ENCODE data around the gene MMGT1. TPM values are rescaled to one million over a fixed set of nuclear protein-coding genes. Genes with fewer than 3 reads are reported as not detected.

Gene MMGT1
- total RNA-seq, result 16.7 to 17.6 TPM (median 16.9 TPM) in 3 replicates

- Mint-ChIP-seq H3K4me3 (peak within 1 kb of the TSS; percentile 99), H3K27ac (peak within 1 kb of the TSS; percentile 100), H3K27me3 (ENCODE audit: low read depth) (no peaks in the 10 kb centered on the region), H3K9me3 (peaks cover 15% of the 10 kb centered on the region), H3K4me1 (peaks cover 16% of the 10 kb centered on the region), H3K36me3 (no peaks in the 10 kb centered on the region)
- DNase-seq (ENCODE audit: low spot score in 2 of 2, unreplicated experiment in 2 of 2), result peak; percentile 67 to 79
- no peak for TF ChIP-seq CTCF (IDR thresholded peaks at IDR 0.05; ENCODE audit: unreplicated experiment)
These were observed at the start of gene MMGT1 for GRCh38 chrX:135973548-135974278. TSS of gene MMGT1 (minus strand) at chrX:135973988. CDS start at chrX:135973675, 313 bp downstream.

- no peak for TF ChIP-seq CTCF (IDR thresholded peaks at IDR 0.05; ENCODE audit: unreplicated experiment)
- no peak overlapping the region for H3K27ac Mint-ChIP-seq
- H3K4me3 Mint-ChIP-seq, result no peak overlapping the region
- H3K36me3 Mint-ChIP-seq, result peaks cover 18% of the 10 kb centered on the region
- no peaks in the 10 kb centered on the region for H3K4me1 Mint-ChIP-seq
- no peak for DNase-seq (ENCODE audit: low spot score in 2 of 2, unreplicated experiment in 2 of 2)
- H3K27me3 Mint-ChIP-seq (ENCODE audit: low read depth), result no peaks in the 10 kb centered on the region
- H3K9me3 Mint-ChIP-seq, result peaks cover 43% of the 10 kb centered on the region
These were observed 48.1 kb upstream of the MMGT1 start for GRCh38 chrX:136021903-136022302.

- Mint-ChIP-seq H3K9me3 (peaks cover 44% of the 10 kb centered on the region), H3K27ac (no peak overlapping the region), H3K4me1 (no peaks in the 10 kb centered on the region), H3K4me3 (no peak overlapping the region), H3K36me3 (peaks cover 19% of the 10 kb centered on the region), H3K27me3 (ENCODE audit: low read depth) (no peaks in the 10 kb centered on the region)
- TF ChIP-seq CTCF (IDR thresholded peaks at IDR 0.05; ENCODE audit: unreplicated experiment), result no peak
- no peak for DNase-seq (ENCODE audit: low spot score in 2 of 2, unreplicated experiment in 2 of 2)
These were observed 47.4 kb upstream of the MMGT1 start for GRCh38 chrX:136021160-136021559.

GRCh38 chrX:136019226-136019625 lies 45.4 kb upstream of the MMGT1 start:
- H3K9me3 Mint-ChIP-seq, result peaks cover 42% of the 10 kb centered on the region
- H3K27me3 Mint-ChIP-seq (ENCODE audit: low read depth), result no peaks in the 10 kb centered on the region
- H3K27ac Mint-ChIP-seq, result no peak overlapping the region

GRCh38 chrX:136016881-136017280 lies 43.1 kb upstream of the MMGT1 start:
- peaks cover 23% of the 10 kb centered on the region for H3K36me3 Mint-ChIP-seq
- H3K27ac Mint-ChIP-seq, result no peak overlapping the region
- TF ChIP-seq CTCF (IDR thresholded peaks at IDR 0.05; ENCODE audit: unreplicated experiment), result no peak
- H3K4me3 Mint-ChIP-seq, result no peak overlapping the region
- H3K4me1 Mint-ChIP-seq, result no peaks in the 10 kb centered on the region
- H3K27me3 Mint-ChIP-seq (ENCODE audit: low read depth), result no peaks in the 10 kb centered on the region
- DNase-seq (ENCODE audit: low spot score in 2 of 2, unreplicated experiment in 2 of 2), result no peak
- H3K9me3 Mint-ChIP-seq, result peaks cover 48% of the 10 kb centered on the region

More at GRCh38 chrX:136019226-136019625, 45.4 kb upstream of the MMGT1 start:
- DNase-seq (ENCODE audit: low spot score in 2 of 2, unreplicated experiment in 2 of 2), result no peak
- no peak overlapping the region for H3K4me3 Mint-ChIP-seq
- H3K4me1 Mint-ChIP-seq, result no peaks in the 10 kb centered on the region
- H3K36me3 Mint-ChIP-seq, result peaks cover 21% of the 10 kb centered on the region
- TF ChIP-seq CTCF (IDR thresholded peaks at IDR 0.05; ENCODE audit: unreplicated experiment), result no peak

Measured in mesothelial cell of epicardium (in vitro differentiated cells).